SH-SY5Y (cell line): ENCODE results near the gene SMAD5.

Experiments
- GATA2 ChIP-seq: IDR thresholded peaks from 2 replicates; pipeline ENCODE4 v1.6.1; 2011; ENCODE audit warnings: mild to moderate bottlenecking, low read depth, low read length
- GATA3 ChIP-seq: IDR thresholded peaks from 2 replicates; pipeline ENCODE4 v1.6.1; 2011; ENCODE audit warnings: low read depth, mild to moderate bottlenecking, low read length, moderate library complexity

DNA sequence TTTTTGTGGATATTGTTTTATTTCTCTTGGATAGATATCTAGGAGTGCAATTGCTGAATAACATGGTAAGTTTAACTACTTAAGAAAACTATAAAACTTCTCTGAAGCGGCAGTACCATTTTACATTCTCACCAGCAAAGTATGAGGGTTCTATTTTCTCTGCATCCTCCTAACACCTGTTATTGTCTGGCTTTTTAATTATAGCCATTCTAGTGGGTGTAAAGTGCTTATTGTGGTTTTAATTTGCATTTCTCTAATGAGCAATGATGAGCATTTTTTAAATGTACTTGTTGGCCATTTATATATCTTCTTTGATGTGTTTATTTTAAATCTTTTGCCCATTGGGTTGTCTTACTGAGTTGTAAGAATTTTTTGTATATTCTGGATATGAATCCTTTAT is 31.6 kb downstream of the SMAD5 start:
- TF ChIP-seq GATA2, result no peak
- TF ChIP-seq GATA3, result no peak
